ENCODE measurements around the gene UTP3. TPM values are rescaled to one million over a fixed set of nuclear protein-coding genes. Genes with fewer than 3 reads are reported as not detected.
"Not testable (repeated sequence)": the region's sequence is repeated elsewhere in the genome, so short reads cannot be mapped to it uniquely, and the experiment has no call there.

Gene UTP3
- total RNA-seq: 44.1 and 46.3 TPM in 2 replicates

GRCh38 chr4:70687821-70688794 lies at the start of gene UTP3:
Gene UTP3, plus strand, starts transcription at chr4:70688532. Its CDS starts 146 bp downstream, at chr4:70688678.
- Mint-ChIP-seq H3K27ac (peak within 1 kb of the TSS; percentile 86), H3K36me3 (ENCODE audit: low read depth) (peaks cover 37% of the 10 kb centered on the region), H3K27me3 (ENCODE audit: low read depth) (peaks cover 2% of the 10 kb centered on the region), H3K4me3 (ENCODE audit: low read depth) (peak within 1 kb of the TSS; percentile 98), H3K9me3 (no peaks in the 10 kb centered on the region), H3K4me1 (ENCODE audit: low read depth) (peaks cover 30% of the 10 kb centered on the region)
- peak; percentile 89 for DNase-seq (ENCODE audit: low spot score)
- intact Hi-C loops (cut with micrococcal nuclease): loop anchor here (1.0 to 5.0 kb wide), 9 partner anchors 17 to 319 kb away; partner anchors contain the start of genes GRSF1 and MOB1B

DNA sequence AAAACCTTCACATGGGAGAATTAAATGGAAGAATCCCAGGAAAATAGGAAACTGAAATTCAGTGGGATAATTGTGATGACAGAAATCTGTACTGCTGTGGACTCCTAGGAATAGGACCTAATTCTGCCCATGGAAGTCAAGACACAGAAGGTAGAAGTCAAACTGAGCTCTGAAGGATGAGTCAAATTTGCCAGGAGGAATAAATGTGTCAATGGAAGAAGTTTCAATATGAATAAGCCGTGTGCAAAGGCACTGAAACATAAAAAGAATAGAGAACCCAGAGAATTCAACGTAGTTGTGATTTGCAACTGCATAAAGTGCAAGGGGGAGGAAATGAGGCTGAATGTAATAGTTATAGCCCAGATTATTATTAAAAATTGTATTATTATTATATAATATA lies 48.1 kb upstream of the UTP3 start:
- H3K27me3 Mint-ChIP-seq (ENCODE audit: low read depth): peaks cover 3% of the 10 kb centered on the region
- H3K4me3 Mint-ChIP-seq (ENCODE audit: low read depth): no peak overlapping the region

DNA sequence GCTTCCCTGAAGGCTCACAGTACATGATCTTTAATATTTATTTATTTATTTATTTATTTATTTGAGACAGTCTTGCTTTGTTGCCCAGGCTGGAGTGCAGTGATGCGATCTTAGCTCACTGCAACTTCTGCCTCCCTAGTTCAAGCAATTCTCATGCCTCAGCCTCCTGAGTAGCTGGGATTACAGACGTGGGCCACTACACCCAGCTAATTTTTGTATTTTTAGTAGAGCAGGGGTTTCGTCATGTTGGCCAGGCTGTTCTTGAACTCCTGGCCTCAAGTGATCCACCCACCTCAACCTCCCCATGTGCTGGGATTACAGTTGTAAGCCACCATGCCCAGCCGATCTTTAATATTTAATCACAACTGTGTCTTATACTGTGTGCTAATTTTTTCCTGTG lies 37.6 kb upstream of the UTP3 start:
- not testable (repeated sequence) for H3K27ac Mint-ChIP-seq; DNase-seq (ENCODE audit: low spot score); H3K4me3 Mint-ChIP-seq (ENCODE audit: low read depth); H3K4me1 Mint-ChIP-seq (ENCODE audit: low read depth); H3K36me3 Mint-ChIP-seq (ENCODE audit: low read depth); H3K9me3 Mint-ChIP-seq
- intact Hi-C loops (cut with micrococcal nuclease): loop anchor here (10.0 kb wide), 1 partner anchor 534 kb away; no protein-coding TSS in a partner anchor
- H3K27me3 Mint-ChIP-seq (ENCODE audit: low read depth): peaks cover 20% of the 10 kb centered on the region

More for the DNA sequence above, 48.1 kb upstream of the UTP3 start:
- DNase-seq (ENCODE audit: low spot score): no peak
- no peaks in the 10 kb centered on the region for H3K36me3 Mint-ChIP-seq (ENCODE audit: low read depth)
- intact Hi-C loops (cut with micrococcal nuclease): no loop called here
- H3K4me1 Mint-ChIP-seq (ENCODE audit: low read depth): peaks cover 2% of the 10 kb centered on the region
- no peaks in the 10 kb centered on the region for H3K9me3 Mint-ChIP-seq
- H3K27ac Mint-ChIP-seq: no peak overlapping the region

GRCh38 chr4:70651864-70652506 lies 36.3 kb upstream of the UTP3 start:
- no peak overlapping the region for H3K4me3 Mint-ChIP-seq (ENCODE audit: low read depth)
- no peaks in the 10 kb centered on the region for H3K36me3 Mint-ChIP-seq (ENCODE audit: low read depth)
- H3K9me3 Mint-ChIP-seq: no peaks in the 10 kb centered on the region
- DNase-seq (ENCODE audit: low spot score): no peak
- intact Hi-C loops (cut with micrococcal nuclease): loop anchor here (2.0 to 10.0 kb wide), 2 partner anchors 37 to 533 kb away; partner anchors contain the start of gene UTP3
- peaks cover 24% of the 10 kb centered on the region for H3K27me3 Mint-ChIP-seq (ENCODE audit: low read depth)
- H3K27ac Mint-ChIP-seq: no peak overlapping the region
- peaks cover 3% of the 10 kb centered on the region for H3K4me1 Mint-ChIP-seq (ENCODE audit: low read depth)

DNA sequence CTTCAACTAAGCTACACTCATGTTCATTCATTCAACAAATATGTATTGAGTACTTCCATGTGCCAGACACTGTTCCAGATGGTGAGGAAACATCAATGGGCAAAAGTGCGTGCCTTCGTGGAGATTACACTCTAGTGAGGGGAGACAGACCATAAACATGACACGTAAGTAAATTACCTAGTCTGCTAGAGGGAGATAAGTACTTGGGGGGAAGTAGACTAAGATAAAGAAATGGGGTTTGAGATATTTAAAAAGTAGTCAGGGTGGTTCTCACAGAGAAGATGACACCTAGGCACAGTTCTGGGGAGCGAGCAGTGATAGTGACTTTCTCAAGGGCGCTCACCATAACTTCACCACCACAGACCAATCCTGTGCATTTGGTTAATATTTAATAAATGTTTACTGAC lies 33.7 kb upstream of the UTP3 start:
- Mint-ChIP-seq H3K27ac (no peak overlapping the region), H3K36me3 (ENCODE audit: low read depth) (no peaks in the 10 kb centered on the region), H3K27me3 (ENCODE audit: low read depth) (peaks cover 37% of the 10 kb centered on the region), H3K4me3 (ENCODE audit: low read depth) (no peak overlapping the region), H3K9me3 (no peaks in the 10 kb centered on the region), H3K4me1 (ENCODE audit: low read depth) (peaks cover 3% of the 10 kb centered on the region)
- no peak for DNase-seq (ENCODE audit: low spot score)
- intact Hi-C loops (cut with micrococcal nuclease): loop anchor here (10.0 kb wide), 1 partner anchor 530 kb away; no protein-coding TSS in a partner anchor

- Mint-ChIP-seq H3K9me3 (no peaks in the 10 kb centered on the region), H3K36me3 (ENCODE audit: low read depth) (no peaks in the 10 kb centered on the region), H3K4me3 (ENCODE audit: low read depth) (no peak overlapping the region), H3K27me3 (ENCODE audit: low read depth) (peaks cover 39% of the 10 kb centered on the region), H3K27ac (no peak overlapping the region), H3K4me1 (ENCODE audit: low read depth) (peaks cover 10% of the 10 kb centered on the region)
- no peak for DNase-seq (ENCODE audit: low spot score)
- intact Hi-C loops (cut with micrococcal nuclease): loop anchor here (10.0 kb wide), 1 partner anchor 527 kb away; no protein-coding TSS in a partner anchor
These were observed 31.0 kb upstream of the UTP3 start for GRCh38 chr4:70657326-70657725.

- no peak overlapping the region for H3K27ac Mint-ChIP-seq
- peaks cover 10% of the 10 kb centered on the region for H3K4me1 Mint-ChIP-seq (ENCODE audit: low read depth)
These were observed 29.9 kb upstream of the UTP3 start for GRCh38 chr4:70658418-70658817.

GRCh38 chr4:70660106-70660505 lies 28.2 kb upstream of the UTP3 start:
- H3K9me3 Mint-ChIP-seq: no peaks in the 10 kb centered on the region
- H3K27ac Mint-ChIP-seq: no peak overlapping the region
- H3K4me3 Mint-ChIP-seq (ENCODE audit: low read depth): no peak overlapping the region
- no peak for DNase-seq (ENCODE audit: low spot score)
- H3K4me1 Mint-ChIP-seq (ENCODE audit: low read depth): peaks cover 10% of the 10 kb centered on the region
- peaks cover 26% of the 10 kb centered on the region for H3K27me3 Mint-ChIP-seq (ENCODE audit: low read depth)
- no peaks in the 10 kb centered on the region for H3K36me3 Mint-ChIP-seq (ENCODE audit: low read depth)
- intact Hi-C loops (cut with micrococcal nuclease): no loop called here

More at GRCh38 chr4:70658418-70658817, 29.9 kb upstream of the UTP3 start:
- intact Hi-C loops (cut with micrococcal nuclease): loop anchor here (10.0 kb wide), 1 partner anchor 526 kb away; no protein-coding TSS in a partner anchor
- no peak overlapping the region for H3K4me3 Mint-ChIP-seq (ENCODE audit: low read depth)
- no peaks in the 10 kb centered on the region for H3K9me3 Mint-ChIP-seq
- H3K36me3 Mint-ChIP-seq (ENCODE audit: low read depth): no peaks in the 10 kb centered on the region
- no peak for DNase-seq (ENCODE audit: low spot score)
- H3K27me3 Mint-ChIP-seq (ENCODE audit: low read depth): peaks cover 36% of the 10 kb centered on the region

DNA sequence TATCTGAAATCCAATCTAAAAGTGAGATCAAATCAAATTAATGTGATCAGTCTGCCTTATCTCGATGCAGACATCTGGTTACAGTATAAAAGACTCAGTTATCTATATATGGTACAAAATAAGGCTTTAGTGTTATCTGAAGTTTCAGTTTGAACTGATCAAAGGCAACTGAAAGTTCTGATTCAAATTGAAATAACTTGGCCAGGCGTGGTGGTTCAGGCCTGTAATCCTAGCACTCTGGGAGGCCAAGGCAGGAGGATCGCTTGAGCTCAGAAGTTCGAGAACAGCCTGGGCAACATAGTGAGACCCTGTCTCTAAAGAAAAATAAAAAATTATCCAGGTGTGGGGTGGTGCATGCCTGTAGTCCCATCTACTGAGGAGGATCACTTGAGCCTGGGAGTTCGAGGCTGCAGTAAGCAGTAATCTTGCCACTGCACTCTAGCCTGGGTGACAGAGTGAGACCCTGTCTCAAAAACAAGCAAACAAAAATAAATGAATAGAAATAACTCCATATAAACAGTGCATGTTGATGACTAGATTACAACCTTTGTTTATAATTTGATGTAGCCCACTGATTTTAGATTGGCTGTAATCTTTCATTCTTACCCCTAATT lies 26.9 kb upstream of the UTP3 start:
- H3K36me3 Mint-ChIP-seq (ENCODE audit: low read depth); H3K9me3 Mint-ChIP-seq; H3K27ac Mint-ChIP-seq; intact Hi-C loops (cut with micrococcal nuclease); H3K4me3 Mint-ChIP-seq (ENCODE audit: low read depth): not testable (repeated sequence)
- Mint-ChIP-seq H3K27me3 (ENCODE audit: low read depth) (peaks cover 22% of the 10 kb centered on the region), H3K4me1 (ENCODE audit: low read depth) (peaks cover 12% of the 10 kb centered on the region)
- DNase-seq (ENCODE audit: low spot score): peak; percentile 14

GRCh38 chr4:70666369-70666768 lies 22.0 kb upstream of the UTP3 start, which contains the start of gene JCHAIN:
Gene JCHAIN, minus strand, starts transcription at chr4:70666508. Its CDS starts 18 bp downstream, at chr4:70666490.
- Mint-ChIP-seq H3K27ac (no peak within 1 kb of the TSS), H3K9me3 (no peaks in the 10 kb centered on the region), H3K27me3 (ENCODE audit: low read depth) (peaks cover 26% of the 10 kb centered on the region), H3K4me1 (ENCODE audit: low read depth) (peaks cover 6% of the 10 kb centered on the region), H3K4me3 (ENCODE audit: low read depth) (no peak within 1 kb of the TSS), H3K36me3 (ENCODE audit: low read depth) (no peaks in the 10 kb centered on the region)
- intact Hi-C loops (cut with micrococcal nuclease): no loop called here
- DNase-seq (ENCODE audit: low spot score): no peak

- Mint-ChIP-seq H3K4me1 (ENCODE audit: low read depth) (peaks cover 2% of the 10 kb centered on the region), H3K9me3 (no peaks in the 10 kb centered on the region), H3K36me3 (ENCODE audit: low read depth) (no peaks in the 10 kb centered on the region), H3K27ac (no peak overlapping the region), H3K4me3 (ENCODE audit: low read depth) (no peak overlapping the region), H3K27me3 (ENCODE audit: low read depth) (peaks cover 26% of the 10 kb centered on the region)
- DNase-seq (ENCODE audit: low spot score): no peak
- intact Hi-C loops (cut with micrococcal nuclease): no loop called here
These were observed 20.4 kb upstream of the UTP3 start for GRCh38 chr4:70667740-70668535.

All from activated T-helper 2 cell treated with anti-CD3 and anti-CD28 coated beads, Interferon-gamma antibody, Interleukin-2, Interleukin-4, amounts not matched to agents 10 μg/mL and 5 μg/mL and 100 μg/mL, durations not matched to agents 14 hours and 24 hours and 36 hours (primary cell).